H1 (cell line): ENCODE results near the gene HK2. TPM values are rescaled to one million over a fixed set of nuclear protein-coding genes. Genes with fewer than 3 reads are reported as not detected.

Experiments used
- CTCF ChIA-PET: fragments of 300-600 bp; sonication (Branson Sonifier 250); formaldehyde crosslinking; loops from one replicate; lab custom pipeline; 2021; ENCODE audit not compliant: partially characterized antibody; lab: Charles Lee
- POLR2A ChIA-PET: fragments of 300-600 bp; sonication (Branson Sonifier 250); formaldehyde crosslinking; loops from one replicate; lab custom pipeline; 2021; ENCODE audit warnings: inconsistent platforms; ENCODE audit not compliant: partially characterized antibody; lab: Charles Lee
- DNase-seq, 2 experiments: peaks; one replicate each; pipeline versions ENCODE4 v3.0.0 to v3.0.0-alpha.2; 2010 to 2022; ENCODE audit warnings: low spot score in 2 of 2, low read depth in 1 of 2, mixed read lengths in 1 of 2
- FAIRE-seq: peaks from 2 replicates; lab custom pipeline; 2011; peaks lifted over from hg19 to GRCh38; lab: Jason Lieb, UNC
- H2AFZ ChIP-seq: 2 replicates; pipeline ENCODE4 v1.8.1; 2012; ENCODE audit warnings: low read length, inconsistent platforms
- H2AK5ac ChIP-seq: 2 replicates; pipeline ENCODE4 v1.6.1; 2013; ENCODE audit warnings: low read depth, low read length
- H2BK120ac ChIP-seq: replicated peaks from 2 replicates; pipeline ENCODE3; 2013; ENCODE audit warnings: low read depth, low read length, inconsistent platforms
- H2BK12ac ChIP-seq: 2 replicates; pipeline ENCODE4 v1.6.1; 2013; ENCODE audit warnings: low read depth, low read length
- H2BK15ac ChIP-seq: 2 replicates; pipeline ENCODE4 v1.6.1; 2013; ENCODE audit warnings: low read length
- H2BK20ac ChIP-seq: 2 replicates; pipeline ENCODE4 v1.6.1; 2013; ENCODE audit warnings: low read length
- H2BK5ac ChIP-seq: 2 replicates; pipeline ENCODE4 v1.6.1; 2013; ENCODE audit warnings: low read depth, low read length
- H3K14ac ChIP-seq: 2 replicates; pipeline ENCODE4 v1.6.1; 2013; ENCODE audit warnings: inconsistent platforms; ENCODE audit not compliant: insufficient read length
- H3K18ac ChIP-seq: 2 replicates; pipeline ENCODE4 v1.6.1; 2013; ENCODE audit warnings: low read length; ENCODE audit errors: extremely low read depth
- H3K23ac ChIP-seq: 2 replicates; pipeline ENCODE4 v1.6.1; 2013; ENCODE audit warnings: inconsistent platforms; ENCODE audit not compliant: insufficient read length
- H3K23me2 ChIP-seq: 2 replicates; pipeline ENCODE4 v1.6.1; 2013; ENCODE audit warnings: low read depth, low read length
- H3K27ac ChIP-seq: 2 replicates; pipeline ENCODE4 v1.6.1; 2011; ENCODE audit warnings: low read depth, low read length, inconsistent platforms
- H3K27me3 ChIP-seq, 4 experiments: replicated peaks in 1 of 4; 1 replicate in 1 of 4; 2 replicates in 3 of 4; pipeline versions ENCODE4 v1.6.1 to v1.8.1; 2011 to 2013; ENCODE audit warnings: low read length in 3 of 4, mild to moderate bottlenecking in 3 of 4, inconsistent platforms in 2 of 4, mixed read lengths in 2 of 4, moderate library complexity in 1 of 4; ENCODE audit not compliant: control insufficient read depth in 3 of 4, insufficient read depth in 3 of 4; ENCODE audit errors: extremely low read depth in 1 of 4
- H3K36me3 ChIP-seq, 4 experiments: 2 replicates each; pipeline versions ENCODE4 v1.6.1 to v1.8.1; 2011 to 2013; ENCODE audit warnings: mild to moderate bottlenecking in 4 of 4, low read length in 3 of 4, moderate library complexity in 2 of 4, control low read depth in 1 of 4, inconsistent platforms in 1 of 4; ENCODE audit not compliant: insufficient read depth in 4 of 4, control insufficient read depth in 2 of 4
- H3K4ac ChIP-seq: replicated peaks from 2 replicates; pipeline ENCODE3; 2013; ENCODE audit warnings: low read length, low read depth, mixed read lengths, inconsistent platforms; ENCODE audit not compliant: insufficient read length
- H3K4me1 ChIP-seq, 4 experiments: replicated peaks in 1 of 4; 1 replicate in 1 of 4; 2 replicates in 3 of 4; pipeline versions ENCODE4 v1.6.1 to v1.8.1; 2011 to 2013; ENCODE audit warnings: low read length in 3 of 4, inconsistent platforms in 2 of 4, mixed read lengths in 1 of 4; ENCODE audit not compliant: insufficient read depth in 4 of 4, control insufficient read depth in 3 of 4
- H3K4me2 ChIP-seq, 2 experiments: 2 replicates each; pipeline versions ENCODE4 v1.6.1 to v1.8.1; 2011 to 2013; ENCODE audit warnings: low read depth in 2 of 2, low read length in 2 of 2, control low read depth in 1 of 2, inconsistent platforms in 1 of 2, mild to moderate bottlenecking in 1 of 2; ENCODE audit not compliant: insufficient read depth in 1 of 2
- H3K4me3 ChIP-seq, 4 experiments: fragments of 200-600, 300-600 bp in 1 of 4; sonication (generic), shearing (Covaris generic), sonication (Bioruptor Twin) in 1 of 4; 2 replicates each; pipeline versions ENCODE4 v1.5.1 to v1.8.1; 2011 to 2016; ENCODE audit warnings: low read length in 4 of 4, low read depth in 3 of 4, control low read depth in 2 of 4, inconsistent platforms in 2 of 4, mild to moderate bottlenecking in 2 of 4, mixed read lengths in 1 of 4, moderate library complexity in 1 of 4; ENCODE audit not compliant: insufficient read depth in 2 of 4; ENCODE audit errors: extremely low read depth in 1 of 4
- H3K56ac ChIP-seq: replicated peaks from 2 replicates; pipeline ENCODE3; 2013; ENCODE audit warnings: low read depth, mild to moderate bottlenecking, mixed read lengths, low read length, inconsistent platforms; ENCODE audit not compliant: insufficient read length
- H3K79me1 ChIP-seq: 2 replicates; pipeline ENCODE4 v1.6.1; 2013; ENCODE audit warnings: low read depth, low read length, control low read depth
- H3K79me2 ChIP-seq, 2 experiments: 2 replicates each; pipeline versions ENCODE4 v1.6.1 to v1.8.1; 2012 to 2013; ENCODE audit warnings: low read length in 2 of 2, mild to moderate bottlenecking in 2 of 2, inconsistent platforms in 1 of 2; ENCODE audit not compliant: insufficient read depth in 2 of 2, control insufficient read depth in 1 of 2
- H3K9ac ChIP-seq, 4 experiments: replicated peaks in 1 of 4; 1 replicate in 1 of 4; 2 replicates in 3 of 4; pipeline versions ENCODE4 v1.6.1 to v1.8.1; 2011 to 2013; ENCODE audit warnings: low read depth in 3 of 4, low read length in 3 of 4, control low read depth in 2 of 4, mild to moderate bottlenecking in 2 of 4, moderate library complexity in 2 of 4, inconsistent platforms in 1 of 4; ENCODE audit errors: extremely low read depth in 1 of 4
- H3K9me3 ChIP-seq, 2 experiments: 2 replicates each; pipeline versions ENCODE4 v1.6.1 to v1.8.1; 2012 to 2013; ENCODE audit warnings: mild to moderate bottlenecking in 2 of 2, moderate library complexity in 2 of 2, control low read depth in 1 of 2, inconsistent platforms in 1 of 2, low read depth in 1 of 2, low read length in 1 of 2, mixed read lengths in 1 of 2; ENCODE audit not compliant: insufficient read depth in 2 of 2
- H4K20me1 ChIP-seq, 2 experiments: replicated peaks in 1 of 2; 2 replicates each; pipeline versions ENCODE3 to v1.8.1; 2011 to 2013; ENCODE audit warnings: inconsistent platforms in 2 of 2, low read length in 2 of 2, mild to moderate bottlenecking in 1 of 2; ENCODE audit not compliant: insufficient read depth in 2 of 2, control insufficient read depth in 1 of 2
- H4K5ac ChIP-seq: 2 replicates; pipeline ENCODE4 v1.6.1; 2013; ENCODE audit warnings: low read length, low read depth, mixed read lengths, inconsistent platforms; ENCODE audit not compliant: insufficient read length
- H4K8ac ChIP-seq: 2 replicates; pipeline ENCODE4 v1.8.0; 2013; ENCODE audit warnings: mild to moderate bottlenecking, moderate library complexity, low read length, inconsistent platforms; ENCODE audit not compliant: insufficient read depth; ENCODE audit errors: extremely low read depth
- H4K91ac ChIP-seq: replicated peaks from 2 replicates; pipeline ENCODE3; 2013; ENCODE audit warnings: low read length, mixed read lengths, inconsistent platforms; ENCODE audit not compliant: insufficient read length
- BACH1 ChIP-seq: IDR thresholded peaks from 2 replicates; pipeline ENCODE4 v1.6.1; 2012; ENCODE audit warnings: low read length, improper control_type of control experiment
- BRCA1 ChIP-seq: IDR thresholded peaks from 2 replicates; pipeline ENCODE4 v1.6.1; 2012; ENCODE audit warnings: low read depth, low read length, improper control_type of control experiment
- CHD2 ChIP-seq: IDR thresholded peaks from 2 replicates; pipeline ENCODE4 v1.6.1; 2012; ENCODE audit warnings: low read length, improper control_type of control experiment
- EGR1 ChIP-seq: IDR thresholded peaks from 2 replicates; pipeline ENCODE4 v1.6.1; 2011; ENCODE audit warnings: low read depth, low read length, borderline replicate concordance
- FOSL1 ChIP-seq: IDR thresholded peaks from 2 replicates; pipeline ENCODE4 v1.6.1; 2011; ENCODE audit warnings: mild to moderate bottlenecking, low read depth, low read length, moderate library complexity; ENCODE audit not compliant: insufficient read depth
- GTF2F1 ChIP-seq: IDR thresholded peaks from 2 replicates; pipeline ENCODE4 v1.6.1; 2012; ENCODE audit warnings: low read depth, low read length, improper control_type of control experiment, borderline replicate concordance
- KDM1A ChIP-seq: fragments of 200-600, 300-600 bp; sonication (generic); IDR thresholded peaks from 2 replicates; pipeline ENCODE4 v1.7.1; 2016; ENCODE audit warnings: mild to moderate bottlenecking, low read length, borderline replicate concordance
- RFX5 ChIP-seq: IDR thresholded peaks from 2 replicates; pipeline ENCODE4 v1.6.1; 2011; ENCODE audit warnings: low read depth, low read length, improper control_type of control experiment, borderline replicate concordance
- RXRA ChIP-seq: IDR thresholded peaks from 2 replicates; pipeline ENCODE4 v1.6.1; 2011; ENCODE audit warnings: low read depth, mild to moderate bottlenecking, low read length, moderate library complexity; ENCODE audit not compliant: insufficient read depth
- SAP30 ChIP-seq: fragments of 300-600 bp; sonication (generic); IDR thresholded peaks from 2 replicates; pipeline ENCODE4 v1.7.1; 2012; ENCODE audit warnings: low read length, moderate library complexity, mild to moderate bottlenecking, inconsistent platforms; ENCODE audit not compliant: insufficient read depth, insufficient replicate concordance
- SUZ12 ChIP-seq: fragments of 200-600 bp; sonication (generic); IDR thresholded peaks from 2 replicates; pipeline ENCODE4 v1.6.1; 2012; ENCODE audit warnings: mild to moderate bottlenecking, inconsistent platforms, low read length, moderate library complexity, mixed read lengths
- TBP ChIP-seq: IDR thresholded peaks from 2 replicates; pipeline ENCODE4 v1.6.1; 2011; ENCODE audit warnings: low read depth, low read length, improper control_type of control experiment
- YY1 ChIP-seq: IDR thresholded peaks from 2 replicates; pipeline ENCODE4 v1.6.1; 2011; ENCODE audit warnings: low read depth, mild to moderate bottlenecking, low read length
- WGBS, 2 experiments: shearing (Covaris generic) in 1 of 2; methylation state at CpG; one replicate each; pipeline versions ENCODE4 v1.1.6 to v1.1.7; 2013 to 2015; ENCODE audit warnings: low lambda C conversion rate in 2 of 2, mixed read lengths in 2 of 2, inconsistent platforms in 1 of 2, low coverage in 1 of 2, missing lambda C conversion rate in 1 of 2; ENCODE audit not compliant: insufficient replicate concordance in 2 of 2, insufficient coverage in 1 of 2, insufficient read length in 1 of 2; ENCODE audit errors: extremely low coverage in 1 of 2, missing lambda C conversion rate in 1 of 2; 5-methylcytosine and 5-hydroxymethylcytosine counted together
- polyA plus RNA-seq, 7 experiments: library from polyadenylated mRNA; depleted of rRNA in 3 of 7; stranded (reverse) in 5 of 7; unstranded in 2 of 7; fragments of >200 nt in 5 of 7; fragments of 200-250 nt in 2 of 7; gene quantifications; 1 replicate in 5 of 7; 2 replicates in 1 of 7; 4 replicates in 1 of 7; pipeline versions ENCODE4 v1.2.1 to v1.2.3, GENCODE V29; 2011 to 2013; ENCODE audit warnings: missing spikeins in 2 of 7, mixed read lengths in 2 of 7
- total RNA-seq: library from RNA; stranded (reverse); fragmentation: NEBNext Ultra II Directional; extraction: Animal tissue kit (Norgen Biotek cat#: 25700); gene quantifications from 2 replicates; pipeline ENCODE4 v1.2.1, GENCODE V29; 2021
- TF ChIP-seq, protein P1 (sequence below): IDR thresholded peaks from 2 replicates; pipeline ENCODE4 v1.6.1; 2012; ENCODE audit warnings: low read length, inconsistent platforms

Gene HK2
- total and polyA plus RNA-seq, 2 of the 8 experiments (the other 6 are each of a cell fraction or from before 2014, with no cell fraction given), result 22.1 to 61.9 TPM

DNA sequence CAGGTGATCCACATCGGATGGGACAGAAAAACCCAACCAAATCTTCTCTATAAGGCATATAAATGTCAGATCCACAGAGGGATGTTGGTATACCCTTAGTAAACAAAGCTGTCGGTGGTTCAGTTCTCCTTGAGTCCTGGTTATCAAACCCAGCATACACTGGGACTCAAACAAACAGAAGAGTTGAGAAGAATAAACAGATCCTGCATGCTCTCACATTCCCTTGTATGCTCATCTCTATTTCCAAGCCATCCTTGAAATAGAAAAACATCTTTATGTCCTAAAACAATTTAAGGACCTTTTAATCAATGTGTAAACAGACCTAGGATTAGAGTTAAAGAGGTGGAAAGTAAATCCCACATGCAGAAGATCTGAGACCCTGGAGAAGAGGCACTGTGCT lies 19.8 kb upstream of the HK2 start:
- 74% methylated on average over 2 of the region's 2 CpGs; no CpG with 5 or more reads in 1 of the 2 experiments for WGBS, 2 experiments
- TF ChIP-seq CHD2, result no peak
- TF ChIP-seq YY1, result no peak
- TF ChIP-seq RFX5, result no peak
- TF ChIP-seq, protein P1, sequence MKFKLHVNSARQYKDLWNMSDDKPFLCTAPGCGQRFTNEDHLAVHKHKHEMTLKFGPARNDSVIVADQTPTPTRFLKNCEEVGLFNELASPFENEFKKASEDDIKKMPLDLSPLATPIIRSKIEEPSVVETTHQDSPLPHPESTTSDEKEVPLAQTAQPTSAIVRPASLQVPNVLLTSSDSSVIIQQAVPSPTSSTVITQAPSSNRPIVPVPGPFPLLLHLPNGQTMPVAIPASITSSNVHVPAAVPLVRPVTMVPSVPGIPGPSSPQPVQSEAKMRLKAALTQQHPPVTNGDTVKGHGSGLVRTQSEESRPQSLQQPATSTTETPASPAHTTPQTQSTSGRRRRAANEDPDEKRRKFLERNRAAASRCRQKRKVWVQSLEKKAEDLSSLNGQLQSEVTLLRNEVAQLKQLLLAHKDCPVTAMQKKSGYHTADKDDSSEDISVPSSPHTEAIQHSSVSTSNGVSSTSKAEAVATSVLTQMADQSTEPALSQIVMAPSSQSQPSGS, result no peak
- TF ChIP-seq SAP30, result no peak
- TF ChIP-seq KDM1A, result no peak
- TF ChIP-seq SUZ12, result no peak
- TF ChIP-seq EGR1, result no peak
- TF ChIP-seq RXRA, result no peak
- TF ChIP-seq TBP, result no peak
- TF ChIP-seq FOSL1, result no peak
- TF ChIP-seq GTF2F1, result no peak
- TF ChIP-seq BACH1, result no peak
- no peak for TF ChIP-seq BRCA1

More for the DNA sequence above, 19.8 kb upstream of the HK2 start:
- Histone ChIP-seq H4K5ac (no peak overlapping the region), H3K27ac (no peak overlapping the region), H3K27me3 (no peaks in the 10 kb centered on the region), H3K9me3 (no peaks in the 10 kb centered on the region), H3K56ac (no peak overlapping the region), H3K79me1 (no peaks in the 10 kb centered on the region), H3K79me2 (no peaks in the 10 kb centered on the region), H2AFZ (no peak overlapping the region), H3K23ac (no peak overlapping the region), H3K23me2 (no peaks in the 10 kb centered on the region; the same call in 1 of the 2 replicates), H2BK120ac (no peak overlapping the region), H3K4me1 (no peaks in the 10 kb centered on the region), H4K91ac (no peak overlapping the region), H4K8ac (no peak overlapping the region), H3K4me3 (no peak overlapping the region), H3K14ac (no peak overlapping the region), H3K4ac (no peak overlapping the region), H2BK20ac (no peak overlapping the region), H3K9ac (no peak overlapping the region), H2AK5ac (no peak overlapping the region), H3K36me3 (no peaks in the 10 kb centered on the region), H2BK15ac (no peak overlapping the region), H2BK12ac (no peak overlapping the region), H3K18ac (no peak overlapping the region), H3K4me2 (no peak overlapping the region), H4K20me1 (no peaks in the 10 kb centered on the region), H2BK5ac (no peak overlapping the region)
- CTCF ChIA-PET, result no interaction called here
- no peak for FAIRE-seq
- DNase-seq, result no peak
- POLR2A ChIA-PET, result no interaction called here
